ENCODE results near the gene C2CD2L. TPM values are rescaled to one million over a fixed set of nuclear protein-coding genes. Genes with fewer than 3 reads are reported as not detected.

The C2CD2L gene
- total and polyA plus RNA-seq, 4 donors: 2.5 to 6.3 (median 4.8) TPM

- H3K27me3 ChIP-seq (ENCODE audit: control insufficient read depth in 4 of 4, insufficient read depth in 4 of 4, low read length in 3 of 4): no peaks in the 10 kb centered on the region
- TF ChIP-seq JUND (IDR thresholded peaks at IDR 0.05): no peak
- no peak for TF ChIP-seq TAF1 (conservative IDR thresholded peaks at IDR 0.05)
- no peak for TF ChIP-seq FOXA2 (IDR thresholded peaks at IDR 0.05)
- TF ChIP-seq ZBTB33 (IDR thresholded peaks at IDR 0.05): no peak
- TF ChIP-seq REST (IDR thresholded peaks at IDR 0.05): no peak
- TF ChIP-seq ATF3 (IDR thresholded peaks at IDR 0.05): no peak
- TF ChIP-seq YY1 (IDR thresholded peaks at IDR 0.05): no peak
- no peak for TF ChIP-seq FOXA1 (IDR thresholded peaks at IDR 0.05)
- no peak for TF ChIP-seq HNF4G (IDR thresholded peaks at IDR 0.05)
- TF ChIP-seq EGR1 (IDR thresholded peaks at IDR 0.05; ENCODE audit: low read depth in 2 of 2): no peak
- no peak for TF ChIP-seq RXRA (IDR thresholded peaks at IDR 0.05)
- no peak for TF ChIP-seq SP1 (IDR thresholded peaks at IDR 0.05)
- TF ChIP-seq RAD21 (IDR thresholded peaks at IDR 0.05): no peak
- no peak for TF ChIP-seq CTCF (IDR thresholded peaks at IDR 0.05; ENCODE audit: low read depth, low read length, missing input control)
- TF ChIP-seq MAX (IDR thresholded peaks at IDR 0.05): no peak
- no peak for TF ChIP-seq GABPA (IDR thresholded peaks at IDR 0.05 in 1 of 2, conservative IDR thresholded peaks at IDR 0.05 in 1 of 2)
- no peak for TF ChIP-seq HNF4A (conservative IDR thresholded peaks at IDR 0.05)
- TF ChIP-seq NR2F2 (IDR thresholded peaks at IDR 0.05): no peak
- no peak for DNase-seq (ENCODE audit: low spot score)
- no peak overlapping the region for H3K27ac ChIP-seq (ENCODE audit: low read depth in 1 of 2, low read length in 2 of 2)
- H3K36me3 ChIP-seq (ENCODE audit: control insufficient read depth in 4 of 4, insufficient read depth in 3 of 4, low read depth in 1 of 4, low read length in 3 of 4): peaks cover 4 to 18% (median 12%) of the 10 kb centered on the region in 4 donors
- H3K4me1 ChIP-seq (ENCODE audit: control insufficient read depth in 4 of 4, insufficient read depth in 4 of 4, low read length in 3 of 4): peaks cover 0 to 35% (median 25%) of the 10 kb centered on the region in 4 donors
- WGBS: 74% methylated on average over 6 of the region's 6 CpGs
- no peak overlapping the region for H3K9ac ChIP-seq (ENCODE audit: low read depth in 1 of 2, low read length in 2 of 2)
- H3K4me3 ChIP-seq (ENCODE audit: low read depth in 1 of 3, low read length in 3 of 3): no peak overlapping the region
- no peaks in the 10 kb centered on the region for H3K9me3 ChIP-seq (ENCODE audit: control insufficient read depth in 4 of 4, low read length in 3 of 4)
These were observed 7.4 kb upstream of the C2CD2L start for GRCh38 chr11:119099711-119100110.

Data from liver (tissue), 9 donors.